Left hindlimb (tissue), 1 donor: Measurements from ENCODE around the gene CHST13.
A peak's percentile ranks its signal among the peaks of the same experiment; 100 is the strongest.

Source experiments
- DNase-seq: peaks from one replicate; pipeline ENCODE4 v3.0.0-alpha.2; 2018

The CHST13 gene

DNA sequence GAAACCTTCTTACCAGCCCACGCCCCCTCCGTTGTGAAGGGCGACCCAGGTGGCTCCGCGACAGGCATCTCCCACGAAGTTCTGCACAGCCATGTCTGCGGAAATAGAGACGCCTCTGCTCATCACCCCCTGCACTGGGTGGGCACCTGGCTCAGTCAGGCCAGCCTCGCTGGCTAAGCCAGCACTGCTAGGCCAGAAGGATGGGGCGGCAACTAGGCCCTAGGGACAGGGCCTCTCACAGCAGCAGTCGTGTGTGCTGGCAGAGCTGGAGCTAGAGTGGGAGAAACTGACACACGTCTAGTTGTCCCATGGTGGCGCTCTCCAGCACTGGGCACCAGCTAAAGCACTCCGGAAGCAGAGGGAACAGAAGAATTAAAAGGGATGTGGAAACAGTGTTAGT, 35.8 kb upstream of the CHST13 start:
- no peak for DNase-seq

DNA sequence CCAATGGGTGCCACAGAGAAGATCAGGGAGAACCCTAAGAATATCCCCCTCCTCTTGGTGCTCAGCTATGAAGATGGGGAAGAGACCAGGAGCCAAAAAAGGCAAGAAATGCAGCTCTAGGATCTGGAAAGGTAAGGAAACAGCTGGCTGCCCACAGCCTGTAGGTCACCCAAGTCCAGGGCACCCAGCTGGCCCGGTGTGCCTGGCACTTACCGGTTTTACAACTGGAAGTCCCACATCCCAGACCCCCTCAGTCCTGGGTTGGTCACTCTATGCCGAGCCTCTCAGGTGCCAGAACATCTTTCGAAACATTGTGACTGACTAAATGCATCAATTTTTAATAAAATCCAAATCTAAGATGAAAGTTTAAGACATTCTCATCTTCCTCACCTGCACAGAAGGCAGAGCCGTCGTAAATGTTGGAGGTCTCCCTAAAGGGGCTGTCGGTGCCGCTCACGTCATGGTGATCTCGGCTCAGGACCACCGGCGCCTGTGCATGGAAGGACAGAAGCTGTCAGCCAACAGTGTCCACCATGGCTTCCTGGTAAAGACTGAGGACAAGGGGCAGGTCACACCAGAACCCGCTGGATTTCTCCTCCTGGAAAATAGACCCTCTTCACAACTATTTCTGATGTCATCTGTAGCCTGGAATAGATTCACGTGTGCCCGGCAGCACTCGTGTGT, 34.9 kb upstream of the CHST13 start:
- DNase-seq, result no peak

DNA sequence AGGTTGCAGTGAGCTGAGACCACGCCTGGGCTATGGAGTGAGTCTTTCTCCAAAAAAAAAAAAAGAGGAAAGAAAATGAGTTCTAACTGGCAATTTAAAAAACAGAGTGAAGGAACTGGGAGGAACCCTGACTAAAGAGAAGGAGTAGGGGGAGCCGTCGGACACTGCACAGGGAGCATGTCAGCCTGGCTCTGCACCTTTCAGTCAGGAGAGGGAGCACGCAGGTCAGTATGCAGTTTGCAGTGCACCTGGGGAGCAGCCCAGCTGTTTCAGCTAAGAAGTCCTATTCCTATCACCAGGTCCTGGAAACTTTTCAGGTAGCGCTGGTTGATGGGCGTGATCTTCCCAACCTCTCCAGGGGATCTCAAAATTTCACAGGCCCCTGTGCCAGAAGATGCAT, 33.3 kb upstream of the CHST13 start:
- no peak for DNase-seq

DNA sequence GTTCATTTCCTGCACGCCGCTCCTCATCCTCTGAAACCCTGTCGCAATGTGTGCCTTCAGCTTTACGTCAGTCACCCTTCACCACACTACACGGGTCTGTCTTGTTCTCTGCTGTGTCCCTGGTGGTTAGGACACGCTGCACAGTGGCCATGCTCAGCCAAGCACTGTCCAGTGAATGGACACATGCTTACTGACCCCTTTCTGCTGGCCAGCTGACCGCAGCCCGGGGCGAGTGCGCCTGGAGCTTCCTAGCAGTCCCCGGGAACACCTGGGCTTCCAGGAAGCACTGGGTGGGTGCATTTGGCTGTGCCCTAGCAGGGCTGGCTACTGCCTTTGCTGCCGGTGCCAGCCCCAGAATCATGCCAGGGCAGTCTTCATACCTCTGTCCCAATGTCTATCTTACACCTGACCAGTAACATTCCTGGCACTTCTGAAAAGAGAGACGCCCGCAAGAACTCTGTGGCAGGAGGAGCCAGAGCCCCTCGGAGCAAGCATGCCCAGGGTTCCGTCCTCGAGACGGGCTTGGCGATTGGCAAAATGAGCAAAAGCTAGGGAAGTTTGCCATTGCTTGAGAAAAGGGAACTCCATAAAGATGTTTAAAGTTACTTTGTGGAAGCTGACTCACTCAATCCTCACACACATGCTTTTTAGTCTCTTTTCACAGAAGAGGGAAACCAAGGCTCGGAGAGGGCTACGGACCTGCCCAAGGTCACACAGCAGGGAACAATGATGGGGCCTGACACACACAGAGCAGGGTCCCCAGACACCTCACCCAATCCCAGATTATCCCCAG, 32.5 kb upstream of the CHST13 start:
- no peak for DNase-seq

DNA sequence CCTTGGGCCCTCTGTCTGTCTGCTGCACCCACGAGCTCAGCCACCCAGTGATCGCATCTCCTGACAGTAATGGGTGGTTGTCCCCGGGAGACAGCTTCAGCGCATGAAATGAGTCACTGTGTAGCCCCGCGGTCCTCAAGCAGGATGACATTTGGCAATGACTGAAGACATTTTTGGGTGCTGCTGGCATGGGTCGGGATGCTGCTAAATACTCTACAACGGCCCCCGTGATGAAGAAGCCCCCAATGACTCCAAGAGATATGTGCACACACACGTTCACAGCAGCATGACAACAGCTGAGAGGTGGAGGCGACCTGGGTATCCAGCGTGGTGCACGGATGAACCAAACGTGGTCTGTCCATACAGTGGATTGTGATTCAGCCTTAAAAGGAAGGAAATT, 30.9 kb upstream of the CHST13 start:
- no peak for DNase-seq

DNA sequence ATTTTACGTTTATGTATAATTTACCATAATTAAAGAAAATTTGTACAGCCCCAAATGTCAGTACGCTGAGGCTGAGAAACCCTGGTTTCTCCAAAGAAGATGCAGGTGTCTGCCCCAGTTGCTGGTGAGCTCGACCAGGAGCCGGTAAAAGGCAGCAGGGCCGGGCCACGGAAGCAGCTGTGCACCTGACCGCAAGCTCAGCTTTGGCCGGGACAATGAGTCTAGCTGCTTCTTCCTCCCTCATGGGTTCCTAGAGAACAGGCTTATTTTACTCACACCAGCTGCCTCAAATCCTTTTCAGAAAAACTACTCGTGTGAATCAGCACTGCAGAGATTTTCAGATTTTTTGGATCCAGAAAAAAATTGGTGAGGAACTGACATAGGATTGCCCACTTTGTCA, 30.2 kb upstream of the CHST13 start:
- no peak for DNase-seq

DNA sequence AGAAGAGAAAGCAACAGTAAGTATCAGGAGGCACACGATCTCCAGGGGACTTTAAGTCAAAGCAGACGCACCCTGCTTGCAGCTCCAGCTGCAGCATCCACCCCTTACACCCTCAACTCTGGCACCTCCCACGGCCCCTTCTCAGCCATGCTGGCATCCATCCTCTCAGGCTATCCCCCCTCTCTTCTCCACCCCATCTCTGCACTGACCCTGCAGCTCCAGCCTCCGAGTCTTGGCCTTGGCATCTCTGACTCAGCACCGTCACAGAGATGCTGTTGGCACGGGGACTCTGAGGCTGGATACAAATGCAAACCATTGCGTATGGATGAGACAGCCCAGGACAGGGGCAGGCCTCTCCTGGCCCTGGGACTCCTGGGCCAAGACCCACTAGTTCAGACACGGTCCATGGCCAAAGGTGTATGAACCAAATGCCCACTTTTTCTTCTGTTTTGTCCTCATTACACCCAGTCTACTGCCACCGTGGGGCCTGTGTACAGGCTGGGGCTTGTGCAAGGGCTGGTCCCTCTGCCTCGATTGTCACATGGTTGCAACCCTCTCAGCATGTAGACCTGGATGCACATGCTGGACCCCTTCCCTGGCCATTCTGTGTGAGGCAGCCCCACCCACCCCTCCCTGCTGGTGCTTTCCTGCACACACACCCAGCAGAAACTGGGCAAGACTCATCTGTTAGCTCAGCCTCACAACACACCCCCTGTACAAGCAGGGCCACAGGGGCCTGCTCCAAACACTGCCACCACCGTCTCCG, 29.6 kb upstream of the CHST13 start:
- DNase-seq, result no peak

DNA sequence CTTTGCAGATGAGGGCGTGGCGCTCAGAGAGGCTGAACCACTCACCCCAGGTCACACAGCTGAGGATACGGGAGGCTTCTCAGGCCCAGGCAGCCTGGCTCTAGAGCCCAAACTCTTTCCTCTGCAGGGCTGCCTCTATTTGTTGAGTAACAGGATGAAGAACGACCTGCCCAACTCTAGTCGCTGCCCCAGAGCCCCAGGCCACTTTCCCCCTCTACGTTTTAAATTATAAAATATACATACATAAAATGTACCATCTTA, 29.1 kb upstream of the CHST13 start:
- DNase-seq, result no peak

DNA sequence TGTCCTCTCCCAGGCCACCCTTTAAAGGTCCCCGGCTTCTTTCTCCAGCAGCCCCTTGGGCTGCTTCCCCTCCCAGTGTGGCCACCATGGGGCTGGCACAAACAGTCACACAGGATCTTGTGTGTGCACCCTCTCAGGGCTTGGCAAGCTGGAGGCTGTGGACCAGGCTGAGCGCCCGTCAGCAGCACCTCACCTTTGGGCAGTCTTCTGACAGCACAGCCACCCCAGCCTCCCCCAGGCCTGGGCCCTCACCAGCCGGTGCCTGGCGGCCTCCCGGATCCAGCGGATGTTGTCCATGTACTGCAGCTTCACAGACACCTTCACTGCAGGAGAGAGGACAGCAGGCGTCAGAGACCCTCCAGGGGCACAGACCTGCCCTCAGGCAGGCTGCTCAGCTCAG, 28.2 kb upstream of the CHST13 start:
- no peak for DNase-seq

DNA sequence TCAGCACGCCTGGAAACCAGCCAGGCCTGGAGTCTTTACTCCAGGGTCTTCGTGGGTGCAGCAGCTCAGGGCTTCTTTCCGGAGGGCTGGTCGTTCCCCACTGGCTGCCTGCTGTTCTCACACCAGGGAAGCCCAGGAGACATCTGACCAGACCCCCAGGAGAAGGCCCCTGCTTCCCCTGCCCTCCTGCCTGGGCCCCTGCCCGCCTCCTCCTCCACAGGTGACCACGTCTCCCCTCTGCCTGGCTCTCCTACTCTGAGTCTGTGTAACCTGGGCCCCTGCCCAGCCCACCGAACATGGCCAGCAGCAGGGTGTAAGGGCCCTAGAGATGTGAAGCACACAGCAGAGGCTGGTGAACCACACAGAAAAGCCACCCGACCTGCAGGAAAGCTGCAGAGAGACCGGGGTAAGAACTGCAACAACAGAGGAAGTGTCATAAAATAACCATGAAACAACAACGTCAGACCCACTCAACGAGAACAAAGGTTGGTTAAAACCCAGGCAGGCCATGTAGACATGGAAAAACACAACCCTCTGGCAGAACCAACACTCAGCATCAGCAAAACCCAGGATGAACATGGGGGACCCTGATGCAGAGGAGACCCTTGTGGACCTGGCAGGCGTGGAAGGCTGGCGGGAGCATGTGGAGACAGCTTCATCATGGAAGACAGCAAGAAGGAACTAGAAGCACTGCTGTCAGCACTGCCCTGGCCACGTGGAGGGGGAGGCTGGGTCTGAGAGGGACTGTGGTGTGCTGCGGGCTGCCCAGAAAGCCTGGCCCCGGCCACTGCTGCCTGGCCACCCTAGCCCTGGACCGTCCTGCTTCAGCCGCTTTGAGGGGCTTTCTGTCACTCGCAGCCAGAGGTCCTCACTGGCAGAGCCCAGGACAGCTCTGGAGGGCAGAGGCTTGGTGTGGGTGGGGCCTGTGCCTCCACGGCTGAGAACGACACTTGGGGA, 26.8 kb upstream of the CHST13 start:
- no peak for DNase-seq

DNA sequence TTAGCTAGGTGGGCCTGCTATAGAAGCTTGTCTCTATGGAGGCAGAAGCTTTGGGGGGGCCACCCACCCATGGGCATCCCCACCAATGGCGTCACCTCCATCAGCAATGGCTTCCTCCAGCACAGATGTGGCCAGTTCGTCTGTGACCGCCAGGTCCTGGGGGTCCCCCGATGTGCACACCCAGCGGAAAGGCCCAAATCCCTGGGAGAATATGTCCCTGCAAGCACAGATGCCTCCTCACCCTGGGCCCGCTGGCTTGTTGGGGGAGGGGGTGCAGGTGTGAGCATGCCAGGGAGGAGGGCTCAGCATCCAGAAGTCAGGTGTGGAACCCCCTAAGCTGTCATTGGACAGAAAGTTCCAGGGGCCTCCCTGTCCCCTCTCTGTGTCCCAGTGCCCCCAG, 26.0 kb upstream of the CHST13 start:
- no peak for DNase-seq

DNA sequence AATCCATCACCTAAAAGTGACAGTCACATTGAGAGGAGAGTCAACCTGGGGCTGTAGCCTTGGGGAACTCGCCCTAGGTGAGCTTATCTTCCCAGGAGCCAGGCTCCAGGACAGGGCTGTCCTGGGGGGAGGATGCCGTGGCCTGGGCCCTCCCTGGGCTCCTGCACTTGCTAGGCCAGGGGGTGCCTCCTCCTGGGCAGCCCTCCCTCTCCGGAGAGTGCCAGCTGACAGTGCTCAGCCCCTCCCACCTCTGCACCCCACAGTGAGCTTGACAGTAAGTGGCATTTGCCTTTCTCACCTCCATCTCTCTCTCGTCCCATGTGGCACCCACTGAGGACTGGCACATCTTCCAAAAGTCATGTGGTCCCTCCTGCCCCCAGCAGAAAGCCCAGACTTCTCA, 25.5 kb upstream of the CHST13 start:
- DNase-seq, result no peak

DNA sequence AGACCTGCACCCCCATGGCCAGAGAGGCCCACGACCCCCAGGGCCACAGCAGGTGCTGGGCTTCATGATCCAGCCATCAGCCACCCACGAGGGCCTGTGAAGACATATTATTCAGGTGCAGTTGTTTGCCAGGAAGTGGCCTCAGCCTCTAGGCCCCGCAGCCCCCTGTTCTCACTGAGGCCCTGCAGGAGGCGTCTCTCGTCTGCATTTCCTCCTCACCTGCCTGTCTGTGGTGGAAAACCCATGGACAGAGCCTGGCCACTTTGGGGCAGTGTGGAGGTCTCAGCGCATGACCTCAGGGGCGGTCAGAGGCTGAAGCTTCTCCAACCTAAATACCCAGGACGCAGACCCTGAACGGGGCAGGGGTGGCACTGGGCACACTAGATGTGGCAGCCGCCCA, 25.0 kb upstream of the CHST13 start:
- DNase-seq, result no peak

DNA sequence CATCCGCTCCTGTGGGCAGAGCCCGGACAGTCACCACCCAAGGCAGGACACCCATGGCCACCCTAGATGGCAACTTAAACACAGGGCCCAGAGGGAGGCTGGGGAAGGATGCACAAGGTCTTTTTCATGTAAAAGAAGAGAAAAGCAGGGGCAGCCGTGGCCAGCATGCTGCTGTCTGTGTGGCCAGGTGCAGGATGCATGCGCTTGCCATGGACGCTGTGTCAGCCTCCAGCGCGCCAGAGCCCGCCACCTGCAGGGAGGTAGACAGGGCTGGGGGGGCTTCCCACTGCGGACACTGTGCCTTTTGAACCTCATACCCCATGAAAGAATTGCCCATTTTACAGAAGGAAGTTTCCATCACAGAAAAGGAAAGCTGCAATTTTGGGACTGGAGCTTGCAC, 24.6 kb upstream of the CHST13 start:
- no peak for DNase-seq

DNA sequence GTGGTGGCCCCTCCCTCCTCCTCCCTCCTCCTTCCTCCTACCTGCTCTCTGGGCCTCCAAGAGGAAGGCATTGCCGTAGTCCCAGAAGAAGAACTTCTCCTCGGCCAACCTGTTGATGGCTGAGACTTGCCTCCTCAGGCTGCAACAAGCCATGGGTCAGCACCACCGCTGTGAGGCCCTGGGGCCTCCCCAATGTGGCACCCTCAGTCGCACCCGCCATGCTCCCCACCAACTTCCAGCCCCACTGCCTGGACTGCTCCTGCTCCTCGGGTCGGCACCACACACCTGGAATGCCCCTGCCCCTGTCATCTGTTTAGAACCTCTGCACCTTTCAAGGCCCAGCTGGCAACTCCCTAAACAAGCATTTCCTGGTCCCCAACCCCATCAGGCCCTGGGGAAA, 23.9 kb upstream of the CHST13 start:
- no peak for DNase-seq

DNA sequence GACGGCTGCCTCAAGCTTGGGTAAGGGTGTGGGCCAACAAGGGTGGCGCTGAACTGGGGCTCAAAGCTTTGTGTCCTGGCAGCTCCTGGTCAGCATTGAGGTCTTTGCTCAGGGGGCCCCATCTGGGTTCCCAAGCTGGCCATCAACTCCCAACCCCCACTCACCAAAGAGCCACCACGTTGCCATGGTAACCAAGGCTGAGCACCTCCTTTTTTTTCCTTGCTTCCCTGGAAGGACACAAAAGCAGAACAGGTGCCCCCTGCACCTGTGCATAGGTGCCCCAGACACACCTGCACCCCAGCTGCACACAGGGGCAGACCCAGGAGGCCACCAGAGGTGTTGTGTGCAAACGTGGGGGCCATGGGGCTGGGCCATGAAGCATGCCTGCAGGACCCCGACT, 22.9 kb upstream of the CHST13 start:
- no peak for DNase-seq

DNA sequence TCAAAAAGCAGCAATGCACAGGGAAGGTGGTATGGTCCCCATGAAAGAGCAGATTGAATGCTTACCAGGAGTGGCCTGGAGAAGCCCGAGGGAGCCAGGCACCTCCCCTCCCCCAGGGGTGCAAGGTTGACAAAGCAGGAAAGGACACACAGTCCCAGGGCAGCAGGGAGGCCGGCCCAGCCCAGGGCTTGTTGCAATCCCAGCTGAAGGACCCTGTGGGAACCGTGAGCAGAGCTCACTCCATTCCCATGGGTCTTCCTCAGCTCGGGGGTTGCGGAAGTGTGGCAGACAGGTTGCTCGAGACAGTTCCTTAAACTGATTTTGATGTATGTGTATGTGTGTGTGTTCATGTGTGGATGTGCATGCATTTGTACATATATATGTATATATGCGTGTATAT, 22.2 kb upstream of the CHST13 start:
- no peak for DNase-seq

DNA sequence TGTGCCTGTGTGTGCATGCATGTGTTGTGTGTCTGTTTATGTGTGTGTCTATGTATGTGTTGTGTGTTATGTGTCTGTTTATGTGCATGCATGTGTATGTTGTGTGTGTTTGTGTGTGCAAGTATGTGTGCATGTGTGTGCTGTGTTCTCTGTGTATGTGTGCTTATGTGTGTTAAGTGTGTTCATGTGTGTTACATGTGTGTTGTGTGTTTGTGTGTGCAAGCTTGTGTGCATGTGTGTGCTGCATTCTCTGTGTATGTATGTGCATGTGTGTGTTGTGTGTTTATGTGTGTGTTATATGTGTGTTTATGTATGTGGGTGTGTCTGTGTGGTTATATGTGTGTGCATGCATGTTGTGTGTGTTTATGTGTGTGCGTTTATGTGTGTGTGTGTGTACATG, 21.3 kb upstream of the CHST13 start:
- no peak for DNase-seq

DNA sequence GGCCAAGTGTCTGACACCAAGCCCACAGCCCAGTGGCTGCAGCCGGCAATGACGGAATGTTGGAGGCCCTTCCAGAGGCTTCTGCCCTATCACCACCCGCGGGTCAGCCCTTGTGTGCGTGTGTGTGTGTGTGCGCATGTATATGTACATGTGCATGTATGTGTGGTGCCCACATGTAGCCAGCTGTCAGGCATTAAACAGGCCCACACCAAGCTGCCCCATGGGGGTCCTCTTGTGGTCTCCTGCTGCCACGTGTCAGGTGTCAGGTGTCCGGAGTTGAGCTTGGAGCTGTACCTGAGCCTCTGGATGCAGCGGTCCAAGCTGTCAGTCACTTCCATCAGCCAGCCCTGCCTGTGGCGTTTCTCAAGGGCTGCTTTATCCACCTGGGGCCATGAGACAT, 20.3 kb upstream of the CHST13 start:
- DNase-seq, result no peak

DNA sequence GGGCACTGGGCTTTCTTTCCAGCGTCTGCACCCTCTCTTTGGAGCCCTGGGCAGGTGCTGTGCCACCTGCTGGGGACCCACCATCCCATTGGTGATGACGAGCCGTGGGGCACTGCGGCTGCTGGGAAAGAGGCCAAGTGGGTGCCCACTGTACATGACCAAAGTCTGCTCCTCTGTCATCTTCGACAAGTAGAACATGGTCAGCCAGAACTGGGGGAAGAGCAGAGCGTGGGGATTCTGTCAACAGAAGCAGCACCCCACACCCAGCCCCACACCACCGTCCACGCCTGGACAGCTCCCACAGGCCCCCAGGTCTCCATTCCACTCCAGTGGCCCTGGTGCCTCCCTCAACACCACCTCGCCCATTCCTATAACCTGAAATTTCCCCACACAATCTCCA, 16.1 kb upstream of the CHST13 start:
- DNase-seq, result no peak

DNA sequence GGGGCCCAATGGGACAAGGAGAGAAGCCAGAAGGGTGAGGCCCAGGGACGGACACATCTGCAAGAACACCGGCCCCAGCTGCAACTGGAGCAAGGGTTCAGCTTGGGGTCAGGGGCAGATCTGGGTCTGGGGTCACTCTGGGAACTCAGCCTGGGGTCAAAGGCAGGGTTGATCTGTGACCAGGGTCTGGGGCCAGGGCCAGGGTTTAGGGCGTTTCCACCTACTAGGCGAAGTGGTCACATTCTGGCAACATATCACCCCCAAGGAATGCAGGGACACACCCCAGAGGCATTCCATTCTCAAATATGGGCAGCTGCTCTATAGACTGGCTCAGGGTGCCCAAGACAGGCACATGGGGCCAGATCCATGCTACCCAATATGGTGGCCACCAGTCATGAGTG, 15.4 kb upstream of the CHST13 start:
- DNase-seq, result peak; percentile 24

DNA sequence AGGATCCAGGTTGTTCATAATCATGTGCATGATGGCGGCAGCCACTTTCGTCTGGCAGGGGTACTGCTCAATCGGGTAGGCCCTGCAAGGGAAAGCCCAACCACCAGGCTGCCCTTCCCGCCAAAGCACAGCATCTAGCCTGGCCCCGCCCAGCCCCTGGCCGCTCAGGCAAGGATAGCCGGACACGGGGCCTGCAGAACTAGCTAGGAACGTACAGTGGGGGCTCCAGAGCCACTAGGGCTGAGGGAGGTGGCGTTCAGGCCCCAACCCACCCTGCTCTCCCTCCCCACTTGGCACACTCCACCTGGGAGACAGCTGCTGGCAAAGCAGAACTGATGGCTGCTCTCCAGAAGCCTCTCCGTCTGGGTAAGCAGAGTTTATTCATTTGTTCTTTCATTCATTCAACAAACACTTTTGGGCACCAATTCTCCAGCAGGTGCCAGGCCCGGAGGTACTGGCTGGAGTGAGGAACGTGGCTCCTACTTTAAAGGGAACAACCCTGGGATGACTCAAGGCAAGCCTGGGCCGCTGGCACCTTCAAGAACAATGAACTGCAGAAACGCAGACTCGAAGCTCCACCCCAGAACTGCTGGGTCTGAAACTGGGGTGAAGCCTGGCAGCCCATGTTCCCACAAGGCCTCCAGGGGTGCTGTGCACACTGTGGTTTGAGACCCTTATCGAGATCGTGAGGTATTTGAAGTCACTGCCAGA, 14.2 kb upstream of the CHST13 start:
- peak; percentile 24 for DNase-seq
